Cardiac fibroblast (primary cell): ENCODE results near the gene ELOVL2.

Experiments used
- DNase-seq, 2 donors: peaks; one replicate each; pipeline versions ENCODE4 v3.0.0 to v3.0.0-alpha.2; 2010; ENCODE audit warnings: low read depth in 2 of 2
- H3K4me3 ChIP-seq, 2 donors: replicated peaks in 1 of 2; 1 replicate in 1 of 2; 2 replicates in 1 of 2; pipeline ENCODE4 v1.5.1; 2011; ENCODE audit warnings: low read depth in 2 of 2, low read length in 2 of 2, mild to moderate bottlenecking in 2 of 2, moderate library complexity in 1 of 2
- CTCF ChIP-seq: IDR thresholded peaks from one replicate; pipeline ENCODE4 v1.5.1; 2011; ENCODE audit warnings: low read depth, mild to moderate bottlenecking, low read length, inconsistent platforms

ELOVL2 gene

DNA sequence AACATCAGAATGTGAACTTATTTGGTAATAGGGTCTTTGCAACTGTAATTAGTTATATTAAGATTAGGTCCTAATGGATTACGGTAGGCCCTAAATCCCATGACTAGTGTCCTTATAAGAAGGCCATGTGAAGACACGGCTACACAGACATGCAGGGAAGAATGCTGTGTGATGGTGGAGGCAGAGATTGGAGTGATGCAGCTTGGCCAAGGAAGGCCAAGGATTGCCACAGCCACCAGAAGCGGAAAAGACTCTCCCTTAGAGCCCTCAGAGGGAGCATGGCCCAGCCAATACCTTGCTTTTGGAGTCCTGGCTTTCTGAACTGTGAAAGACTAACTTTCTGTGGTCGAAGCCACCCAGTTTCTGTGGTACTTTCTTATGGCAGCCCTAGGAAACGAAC is 39.9 kb upstream of the ELOVL2 start:
- no peak for TF ChIP-seq CTCF
- no peak overlapping the region for H3K4me3 ChIP-seq
- no peak for DNase-seq

GRCh38 chr6:11083491-11083890 is 39.4 kb upstream of the ELOVL2 start:
- no peak overlapping the region for H3K4me3 ChIP-seq
- DNase-seq: peak in 1 of 2 donors; percentile 80
- no peak for TF ChIP-seq CTCF

DNA sequence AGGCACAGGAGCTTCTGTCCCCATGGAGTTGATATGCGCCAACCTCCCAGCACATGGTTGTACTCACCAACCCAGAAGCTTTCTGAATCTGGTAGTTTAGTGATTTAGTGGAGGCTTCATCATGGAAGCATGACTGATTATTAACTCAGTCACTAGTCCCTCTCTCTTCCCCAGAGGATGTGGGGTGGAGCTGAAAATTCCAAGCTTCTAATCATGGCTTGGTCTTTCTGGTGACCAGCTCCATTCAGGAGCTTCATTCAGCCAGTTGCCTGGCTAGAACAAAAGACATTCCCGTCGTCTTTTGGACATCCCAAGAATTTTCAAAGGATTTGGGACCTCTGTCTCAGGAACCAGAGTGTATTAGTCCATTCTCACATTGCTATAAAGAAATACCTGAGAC is 36.2 kb upstream of the ELOVL2 start:
- no peak for DNase-seq
- H3K4me3 ChIP-seq: no peak overlapping the region
- TF ChIP-seq CTCF: no peak

DNA sequence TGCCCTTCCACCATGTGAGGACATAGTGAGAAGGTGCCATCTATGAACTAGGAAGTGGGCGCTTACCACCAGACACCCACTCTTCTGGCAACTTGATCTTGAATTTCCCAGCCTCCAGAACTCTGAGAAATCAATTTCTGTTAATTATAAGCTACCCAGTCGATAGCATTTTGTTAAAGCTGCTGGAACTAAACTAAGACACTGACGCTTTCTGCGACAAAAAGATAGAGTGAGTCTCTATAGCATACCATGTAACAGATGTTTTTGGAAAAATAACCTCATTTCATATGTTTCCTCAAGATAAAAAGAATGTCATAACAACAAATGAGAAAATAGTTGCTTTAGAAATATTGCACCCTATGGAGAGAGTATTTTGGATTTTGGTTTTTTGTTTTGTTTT is 34.2 kb upstream of the ELOVL2 start:
- no peak overlapping the region for H3K4me3 ChIP-seq
- DNase-seq: no peak
- TF ChIP-seq CTCF: no peak

DNA sequence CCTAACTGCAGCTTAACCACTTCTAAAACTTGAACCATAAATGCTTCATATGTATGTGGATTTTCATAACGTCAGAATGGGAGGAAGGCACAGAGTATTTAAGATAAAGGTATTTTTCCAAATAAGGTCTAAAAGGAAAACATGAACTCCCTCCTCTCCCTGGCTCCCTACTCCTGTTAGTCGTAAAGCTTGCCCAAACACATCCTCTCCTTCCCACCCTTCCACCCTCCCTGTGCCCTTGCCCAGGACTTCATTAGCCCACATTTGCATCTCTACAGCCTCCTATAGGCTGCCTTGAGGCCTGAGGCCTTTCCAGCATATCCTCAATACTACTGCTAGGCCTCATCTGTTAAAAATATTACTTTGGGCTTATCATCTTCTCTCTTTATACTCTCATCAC is 32.4 kb upstream of the ELOVL2 start:
- no peak for TF ChIP-seq CTCF
- no peak for DNase-seq
- H3K4me3 ChIP-seq: no peak overlapping the region

DNA sequence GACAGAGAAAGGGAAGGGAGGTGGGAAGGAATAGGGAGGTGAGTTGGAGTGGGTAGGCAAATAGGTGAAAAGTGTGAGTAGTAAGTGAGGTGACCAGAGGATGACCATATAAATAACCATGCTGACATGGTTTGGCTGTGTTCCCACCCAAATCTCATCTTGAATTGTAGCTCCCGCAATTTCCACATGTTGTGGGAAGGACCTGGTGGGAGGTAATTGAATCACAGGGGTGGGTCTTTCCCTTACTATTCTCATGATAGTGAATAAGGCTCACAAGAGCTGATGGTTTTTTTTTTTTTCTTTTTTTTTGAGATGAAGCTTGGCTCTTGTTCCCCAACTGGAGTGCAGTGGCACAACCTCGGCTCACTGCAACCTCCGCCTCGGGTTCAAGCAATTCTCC is 28.0 kb upstream of the ELOVL2 start:
- no peak overlapping the region for H3K4me3 ChIP-seq
- no peak for DNase-seq
- no peak for TF ChIP-seq CTCF

- H3K4me3 ChIP-seq: no peak overlapping the region
- no peak for TF ChIP-seq CTCF
- DNase-seq: peak in 1 of 2 donors; percentile 12
Measured at GRCh38 chr6:11069760-11070159, 25.7 kb upstream of the ELOVL2 start.
